ENCODE data around the gene CD99. TPM values are rescaled to one million over a fixed set of nuclear protein-coding genes. Genes with fewer than 3 reads are reported as not detected.

Gene CD99
- total and polyA plus RNA-seq, 2 experiments from 2014 or later, result 28.5 to 43.1 TPM

DNA sequence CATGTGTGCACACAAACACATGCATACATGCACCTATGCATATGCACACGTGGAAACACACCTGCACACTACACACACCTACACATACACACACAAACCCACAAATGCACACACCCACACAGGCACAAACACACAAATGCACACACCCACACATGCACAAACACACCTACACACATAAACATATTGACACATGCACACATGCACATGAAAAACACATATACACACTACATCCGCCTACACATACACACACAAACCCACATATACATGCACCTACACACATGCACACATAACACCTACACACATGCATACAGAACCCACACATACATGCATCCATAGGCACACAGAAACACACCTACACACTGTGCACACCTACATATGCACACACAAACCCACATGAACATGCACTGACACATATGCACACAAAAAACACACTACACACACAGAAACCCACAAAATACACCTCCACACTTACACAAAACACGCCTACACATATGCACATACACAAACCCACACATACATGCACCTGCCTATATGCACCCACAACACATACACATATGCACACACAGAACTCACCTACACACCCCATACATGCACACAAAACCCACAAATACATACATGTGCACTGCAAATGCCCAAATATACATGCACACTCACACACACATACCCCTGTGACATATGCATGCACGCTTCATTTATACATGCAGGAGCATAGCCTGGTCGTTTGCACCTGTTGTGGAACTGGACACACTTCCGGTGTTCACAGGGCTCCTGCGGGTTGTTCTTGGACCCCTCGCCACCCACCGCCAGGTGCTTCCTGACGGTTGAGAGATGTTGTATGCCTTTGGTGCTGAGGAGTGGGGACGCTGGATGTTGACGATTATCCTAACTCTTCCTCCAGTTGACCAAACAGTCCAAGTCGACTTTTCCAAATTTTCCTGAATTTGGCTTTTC, 22.1 kb downstream of the CD99 start:
- H3K9me2 ChIP-seq (ENCODE audit: insufficient read depth), result no peaks in the 10 kb centered on the region
- Mint-ChIP-seq H3K27ac (no peak overlapping the region), H3K27me3 (ENCODE audit: insufficient read depth, low read depth, poor library complexity) (peaks cover 3% of the 10 kb centered on the region), H3K9me3 (no peaks in the 10 kb centered on the region), H3K4me3 (no peak overlapping the region), H3K36me3 (ENCODE audit: low read depth) (peaks cover 4% of the 10 kb centered on the region; the same call in 1 of the 3 replicates), H3K4me1 (peaks cover 25% of the 10 kb centered on the region)
- H3K4me3 ChIP-seq, result no peak overlapping the region
- no peak overlapping the region for H3K4me2 ChIP-seq
- DNase-seq (ENCODE audit: low spot score) (no peak), ATAC-seq (no peak)
- H3F3A ChIP-seq (replicated peaks; ENCODE audit: low read depth), result peaks cover 23% of the 10 kb centered on the region
- H4K20me1 ChIP-seq (replicated peaks; ENCODE audit: insufficient read depth), result no peaks in the 10 kb centered on the region
- H3K27ac ChIP-seq (ENCODE audit: low read depth), result no peak overlapping the region
- peaks cover 9% of the 10 kb centered on the region; the same call in 1 of the 2 replicates for H3K4me1 ChIP-seq (ENCODE audit: insufficient read depth)
- TF ChIP-seq ZNF331 (CRISPR knock-in tag; IDR thresholded peaks at IDR 0.05; ENCODE audit: low read depth), result no peak
- TF ChIP-seq, protein P1, sequence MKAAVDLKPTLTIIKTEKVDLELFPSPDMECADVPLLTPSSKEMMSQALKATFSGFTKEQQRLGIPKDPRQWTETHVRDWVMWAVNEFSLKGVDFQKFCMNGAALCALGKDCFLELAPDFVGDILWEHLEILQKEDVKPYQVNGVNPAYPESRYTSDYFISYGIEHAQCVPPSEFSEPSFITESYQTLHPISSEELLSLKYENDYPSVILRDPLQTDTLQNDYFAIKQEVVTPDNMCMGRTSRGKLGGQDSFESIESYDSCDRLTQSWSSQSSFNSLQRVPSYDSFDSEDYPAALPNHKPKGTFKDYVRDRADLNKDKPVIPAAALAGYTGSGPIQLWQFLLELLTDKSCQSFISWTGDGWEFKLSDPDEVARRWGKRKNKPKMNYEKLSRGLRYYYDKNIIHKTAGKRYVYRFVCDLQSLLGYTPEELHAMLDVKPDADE (IDR thresholded peaks at IDR 0.05), result no peak
- no peak for TF ChIP-seq JUNB (IDR thresholded peaks at IDR 0.05; ENCODE audit: unreplicated experiment)
- TF ChIP-seq, protein P2, sequence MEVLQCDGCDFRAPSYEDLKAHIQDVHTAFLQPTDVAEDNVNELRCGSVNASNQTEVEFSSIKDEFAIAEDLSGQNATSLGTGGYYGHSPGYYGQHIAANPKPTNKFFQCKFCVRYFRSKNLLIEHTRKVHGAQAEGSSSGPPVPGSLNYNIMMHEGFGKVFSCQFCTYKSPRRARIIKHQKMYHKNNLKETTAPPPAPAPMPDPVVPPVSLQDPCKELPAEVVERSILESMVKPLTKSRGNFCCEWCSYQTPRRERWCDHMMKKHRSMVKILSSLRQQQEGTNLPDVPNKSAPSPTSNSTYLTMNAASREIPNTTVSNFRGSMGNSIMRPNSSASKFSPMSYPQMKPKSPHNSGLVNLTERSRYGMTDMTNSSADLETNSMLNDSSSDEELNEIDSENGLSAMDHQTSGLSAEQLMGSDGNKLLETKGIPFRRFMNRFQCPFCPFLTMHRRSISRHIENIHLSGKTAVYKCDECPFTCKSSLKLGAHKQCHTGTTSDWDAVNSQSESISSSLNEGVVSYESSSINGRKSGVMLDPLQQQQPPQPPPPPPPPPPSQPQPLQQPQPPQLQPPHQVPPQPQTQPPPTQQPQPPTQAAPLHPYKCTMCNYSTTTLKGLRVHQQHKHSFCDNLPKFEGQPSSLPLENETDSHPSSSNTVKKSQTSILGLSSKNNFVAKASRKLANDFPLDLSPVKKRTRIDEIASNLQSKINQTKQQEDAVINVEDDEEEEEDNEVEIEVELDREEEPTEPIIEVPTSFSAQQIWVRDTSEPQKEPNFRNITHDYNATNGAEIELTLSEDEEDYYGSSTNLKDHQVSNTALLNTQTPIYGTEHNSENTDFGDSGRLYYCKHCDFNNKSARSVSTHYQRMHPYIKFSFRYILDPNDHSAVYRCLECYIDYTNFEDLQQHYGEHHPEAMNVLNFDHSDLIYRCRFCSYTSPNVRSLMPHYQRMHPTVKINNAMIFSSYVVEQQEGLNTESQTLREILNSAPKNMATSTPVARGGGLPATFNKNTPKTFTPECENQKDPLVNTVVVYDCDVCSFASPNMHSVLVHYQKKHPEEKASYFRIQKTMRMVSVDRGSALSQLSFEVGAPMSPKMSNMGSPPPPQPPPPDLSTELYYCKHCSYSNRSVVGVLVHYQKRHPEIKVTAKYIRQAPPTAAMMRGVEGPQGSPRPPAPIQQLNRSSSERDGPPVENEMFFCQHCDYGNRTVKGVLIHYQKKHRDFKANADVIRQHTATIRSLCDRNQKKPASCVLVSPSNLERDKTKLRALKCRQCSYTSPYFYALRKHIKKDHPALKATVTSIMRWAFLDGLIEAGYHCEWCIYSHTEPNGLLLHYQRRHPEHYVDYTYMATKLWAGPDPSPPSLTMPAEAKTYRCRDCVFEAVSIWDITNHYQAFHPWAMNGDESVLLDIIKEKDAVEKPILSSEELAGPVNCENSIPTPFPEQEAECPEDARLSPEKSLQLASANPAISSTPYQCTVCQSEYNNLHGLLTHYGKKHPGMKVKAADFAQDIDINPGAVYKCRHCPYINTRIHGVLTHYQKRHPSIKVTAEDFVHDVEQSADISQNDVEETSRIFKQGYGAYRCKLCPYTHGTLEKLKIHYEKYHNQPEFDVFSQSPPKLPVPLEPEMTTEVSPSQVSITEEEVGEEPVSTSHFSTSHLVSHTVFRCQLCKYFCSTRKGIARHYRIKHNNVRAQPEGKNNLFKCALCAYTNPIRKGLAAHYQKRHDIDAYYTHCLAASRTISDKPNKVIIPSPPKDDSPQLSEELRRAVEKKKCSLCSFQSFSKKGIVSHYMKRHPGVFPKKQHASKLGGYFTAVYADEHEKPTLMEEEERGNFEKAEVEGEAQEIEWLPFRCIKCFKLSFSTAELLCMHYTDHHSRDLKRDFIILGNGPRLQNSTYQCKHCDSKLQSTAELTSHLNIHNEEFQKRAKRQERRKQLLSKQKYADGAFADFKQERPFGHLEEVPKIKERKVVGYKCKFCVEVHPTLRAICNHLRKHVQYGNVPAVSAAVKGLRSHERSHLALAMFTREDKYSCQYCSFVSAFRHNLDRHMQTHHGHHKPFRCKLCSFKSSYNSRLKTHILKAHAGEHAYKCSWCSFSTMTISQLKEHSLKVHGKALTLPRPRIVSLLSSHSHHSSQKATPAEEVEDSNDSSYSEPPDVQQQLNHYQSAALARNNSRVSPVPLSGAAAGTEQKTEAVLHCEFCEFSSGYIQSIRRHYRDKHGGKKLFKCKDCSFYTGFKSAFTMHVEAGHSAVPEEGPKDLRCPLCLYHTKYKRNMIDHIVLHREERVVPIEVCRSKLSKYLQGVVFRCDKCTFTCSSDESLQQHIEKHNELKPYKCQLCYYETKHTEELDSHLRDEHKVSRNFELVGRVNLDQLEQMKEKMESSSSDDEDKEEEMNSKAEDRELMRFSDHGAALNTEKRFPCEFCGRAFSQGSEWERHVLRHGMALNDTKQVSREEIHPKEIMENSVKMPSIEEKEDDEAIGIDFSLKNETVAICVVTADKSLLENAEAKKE (CRISPR knock-in tag; IDR thresholded peaks at IDR 0.05), result no peak
- no peak for TF ChIP-seq STAT1 (IDR thresholded peaks at IDR 0.05; ENCODE audit: unreplicated experiment)
- no peak for TF ChIP-seq NANOG (IDR thresholded peaks at IDR 0.05; ENCODE audit: borderline replicate concordance)
- TF ChIP-seq, protein P3, sequence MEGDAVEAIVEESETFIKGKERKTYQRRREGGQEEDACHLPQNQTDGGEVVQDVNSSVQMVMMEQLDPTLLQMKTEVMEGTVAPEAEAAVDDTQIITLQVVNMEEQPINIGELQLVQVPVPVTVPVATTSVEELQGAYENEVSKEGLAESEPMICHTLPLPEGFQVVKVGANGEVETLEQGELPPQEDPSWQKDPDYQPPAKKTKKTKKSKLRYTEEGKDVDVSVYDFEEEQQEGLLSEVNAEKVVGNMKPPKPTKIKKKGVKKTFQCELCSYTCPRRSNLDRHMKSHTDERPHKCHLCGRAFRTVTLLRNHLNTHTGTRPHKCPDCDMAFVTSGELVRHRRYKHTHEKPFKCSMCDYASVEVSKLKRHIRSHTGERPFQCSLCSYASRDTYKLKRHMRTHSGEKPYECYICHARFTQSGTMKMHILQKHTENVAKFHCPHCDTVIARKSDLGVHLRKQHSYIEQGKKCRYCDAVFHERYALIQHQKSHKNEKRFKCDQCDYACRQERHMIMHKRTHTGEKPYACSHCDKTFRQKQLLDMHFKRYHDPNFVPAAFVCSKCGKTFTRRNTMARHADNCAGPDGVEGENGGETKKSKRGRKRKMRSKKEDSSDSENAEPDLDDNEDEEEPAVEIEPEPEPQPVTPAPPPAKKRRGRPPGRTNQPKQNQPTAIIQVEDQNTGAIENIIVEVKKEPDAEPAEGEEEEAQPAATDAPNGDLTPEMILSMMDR (conservative IDR thresholded peaks at IDR 0.05; ENCODE audit: low read depth in 2 of 2), result no peak
- TF ChIP-seq EZH2 (IDR thresholded peaks at IDR 0.05; ENCODE audit: low read depth, unreplicated experiment), result no peak
- no peak for TF ChIP-seq CREB1 (CRISPR knock-in tag; IDR thresholded peaks at IDR 0.05; ENCODE audit: low read depth)
- TF ChIP-seq EZH2phosphoT487 (IDR thresholded peaks at IDR 0.05; ENCODE audit: unreplicated experiment), result no peak
- H3K27me3 ChIP-seq (ENCODE audit: insufficient read depth), result no peaks in the 10 kb centered on the region
- H3K36me3 ChIP-seq (ENCODE audit: insufficient read depth), result no peaks in the 10 kb centered on the region
- no peaks in the 10 kb centered on the region for H3K79me2 ChIP-seq (replicated peaks; ENCODE audit: insufficient read depth)
- H2AFZ ChIP-seq, result no peak overlapping the region
